Activated CD8-positive, alpha-beta T cell treated with anti-CD3 and anti-CD28 coated beads, Interleukin-2, amount 10 ng/mL, durations not matched to agents 7 days and 5 days (primary cell): Measurements from ENCODE around the gene CCSAP. TPM values are rescaled to one million over a fixed set of nuclear protein-coding genes. Genes with fewer than 3 reads are reported as not detected.

Experiments
- ATAC-seq: fragments of 150-1000 bp; cut with Tn5 transposase; one replicate; pipeline ENCODE4 v1.10.0; 2021; ENCODE audit warnings: moderate library complexity
- CTCF ChIA-PET: fragments of 350-600 bp; sonication (Branson Sonifier 250); formaldehyde crosslinking; loops from one replicate; lab custom pipeline; 2021; ENCODE audit warnings: antibody characterized with exemption; lab: Charles Lee
- POLR2A ChIA-PET: fragments of 350-600 bp; sonication (Branson Sonifier 250); formaldehyde crosslinking; loops from one replicate; lab custom pipeline; 2021; ENCODE audit warnings: antibody characterized with exemption; lab: Charles Lee
- DNase-seq: peaks from one replicate; pipeline ENCODE4 v3.0.0-alpha.2; 2020
- H3K27ac Mint-ChIP-seq: one replicate; pipeline ENCODE4 v1.8.0; 2021; ENCODE audit warnings: mild to moderate bottlenecking, mixed read lengths
- H3K27me3 Mint-ChIP-seq: one replicate; pipeline ENCODE4 v1.8.0; 2021; ENCODE audit warnings: low read depth, mixed read lengths
- H3K36me3 Mint-ChIP-seq: one replicate; pipeline ENCODE4 v1.8.0; 2021; ENCODE audit warnings: low read depth, mixed read lengths
- H3K4me1 Mint-ChIP-seq: one replicate; pipeline ENCODE4 v1.8.0; 2021; ENCODE audit warnings: low read depth, mixed read lengths
- H3K4me3 Mint-ChIP-seq: one replicate; pipeline ENCODE4 v1.8.0; 2021; ENCODE audit warnings: mild to moderate bottlenecking, mixed read lengths
- H3K9me3 Mint-ChIP-seq: one replicate; pipeline ENCODE4 v1.8.0; 2022; ENCODE audit warnings: mixed read lengths; ENCODE audit not compliant: insufficient read depth
- total RNA-seq, 2 experiments: library from RNA; stranded (reverse); gene quantifications; one replicate each; pipeline ENCODE4 v1.2.3, GENCODE V29; 2021

The CCSAP gene
- total RNA-seq, 2 experiments from 2014 or later, result 11.7 to 11.9 TPM

DNA sequence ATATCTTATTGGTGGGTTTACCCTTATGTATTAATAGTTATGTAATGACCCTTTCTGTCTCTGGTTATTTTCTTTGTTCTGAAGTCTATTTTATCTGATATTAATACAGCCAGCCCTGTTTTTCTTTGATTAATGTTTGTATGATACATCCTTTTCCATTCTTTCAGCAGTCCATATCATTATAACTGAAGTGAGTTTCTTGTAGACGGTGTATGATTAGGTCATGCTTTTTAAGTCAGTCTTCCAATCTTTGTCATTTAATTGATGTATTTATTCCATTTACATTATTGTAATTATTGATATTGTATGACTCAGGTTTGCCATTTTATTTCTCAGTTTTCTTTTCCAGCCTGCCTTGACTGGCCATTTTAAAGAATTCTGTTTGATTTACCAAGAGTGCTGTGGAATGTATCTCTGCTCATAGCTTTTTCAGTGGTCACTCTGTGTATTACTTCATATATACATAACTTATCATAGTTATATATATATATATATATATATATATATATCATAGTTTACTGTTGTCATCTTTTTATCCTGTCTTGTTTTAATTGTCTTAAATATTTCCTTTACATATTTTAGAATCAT is 61.4 kb downstream of the CCSAP start:
- H3K36me3 Mint-ChIP-seq, result peaks cover 15% of the 10 kb centered on the region
- H3K27me3 Mint-ChIP-seq, result no peaks in the 10 kb centered on the region
- peaks cover 12% of the 10 kb centered on the region for H3K4me1 Mint-ChIP-seq
- no peak for DNase-seq
- no peak overlapping the region for H3K4me3 Mint-ChIP-seq
- peaks cover 4% of the 10 kb centered on the region for H3K9me3 Mint-ChIP-seq
- H3K27ac Mint-ChIP-seq, result no peak overlapping the region
- ChIA-PET CTCF (no interaction called here), POLR2A (no interaction called here)
- no peak for ATAC-seq

DNA sequence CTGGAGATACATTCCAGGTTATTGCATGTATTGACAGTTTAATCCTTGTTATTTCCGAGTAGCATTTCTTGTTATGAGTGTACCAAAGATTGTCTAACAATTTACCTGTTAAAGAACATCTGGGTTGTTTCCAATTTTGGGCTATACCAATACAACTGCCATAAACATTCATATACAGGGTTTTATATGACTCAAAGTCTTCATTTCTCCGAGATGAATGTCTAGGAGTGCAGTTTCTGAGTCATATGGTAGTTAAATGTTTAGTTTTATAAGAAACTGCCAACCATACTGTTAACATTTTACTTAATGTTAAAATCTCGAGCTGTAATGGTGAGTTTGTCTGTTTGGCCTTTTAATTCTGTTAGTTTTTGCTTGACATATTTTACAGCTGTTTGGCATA is 61.9 kb downstream of the CCSAP start:
- ATAC-seq (no peak), DNase-seq (no peak)
- CTCF ChIA-PET, result no interaction called here
- Mint-ChIP-seq H3K4me3 (no peak overlapping the region), H3K36me3 (peaks cover 15% of the 10 kb centered on the region), H3K27me3 (no peaks in the 10 kb centered on the region), H3K9me3 (peaks cover 4% of the 10 kb centered on the region), H3K4me1 (peaks cover 10% of the 10 kb centered on the region), H3K27ac (no peak overlapping the region)
- POLR2A ChIA-PET, result no interaction called here

DNA sequence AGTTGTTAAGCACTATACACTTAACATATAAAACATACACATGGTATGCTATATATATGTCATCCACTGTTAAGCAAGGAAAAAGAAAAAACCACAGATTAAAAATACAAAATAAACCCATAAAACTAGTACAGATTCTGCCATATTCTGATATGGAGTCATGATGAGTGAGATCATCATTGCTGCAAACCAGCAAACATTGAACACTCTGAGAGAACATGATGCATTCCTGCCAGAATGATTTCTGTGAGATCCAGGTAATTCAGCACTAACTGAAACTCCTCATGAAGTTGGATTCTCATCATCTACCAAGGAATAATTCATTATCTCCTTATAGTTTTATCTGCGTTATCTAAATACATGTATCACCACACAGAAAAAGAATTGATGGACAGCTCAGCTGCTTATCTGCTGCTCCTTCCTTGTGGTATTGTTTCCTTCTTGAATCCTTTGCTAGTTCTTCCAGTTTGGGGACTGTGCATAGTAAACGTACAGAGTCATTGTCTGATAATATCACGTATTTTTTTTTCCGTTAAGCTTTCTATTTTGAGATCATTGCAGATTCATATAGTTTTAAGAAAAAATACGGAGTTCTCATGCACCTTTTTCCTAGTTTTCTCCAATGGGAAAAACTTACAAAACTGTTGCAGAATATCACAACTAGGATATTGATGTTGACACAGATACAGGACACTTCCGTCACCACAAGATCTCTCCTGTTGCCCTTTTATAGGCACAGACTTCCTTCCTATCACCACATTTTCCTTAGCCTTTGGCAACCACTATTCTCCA is 62.6 kb downstream of the CCSAP start:
- Mint-ChIP-seq H3K4me1 (peaks cover 9% of the 10 kb centered on the region), H3K36me3 (peaks cover 18% of the 10 kb centered on the region), H3K27ac (no peak overlapping the region), H3K27me3 (no peaks in the 10 kb centered on the region), H3K9me3 (peaks cover 4% of the 10 kb centered on the region), H3K4me3 (no peak overlapping the region)
- ChIA-PET CTCF (no interaction called here), POLR2A (no interaction called here)
- ATAC-seq, result no peak
- no peak for DNase-seq

DNA sequence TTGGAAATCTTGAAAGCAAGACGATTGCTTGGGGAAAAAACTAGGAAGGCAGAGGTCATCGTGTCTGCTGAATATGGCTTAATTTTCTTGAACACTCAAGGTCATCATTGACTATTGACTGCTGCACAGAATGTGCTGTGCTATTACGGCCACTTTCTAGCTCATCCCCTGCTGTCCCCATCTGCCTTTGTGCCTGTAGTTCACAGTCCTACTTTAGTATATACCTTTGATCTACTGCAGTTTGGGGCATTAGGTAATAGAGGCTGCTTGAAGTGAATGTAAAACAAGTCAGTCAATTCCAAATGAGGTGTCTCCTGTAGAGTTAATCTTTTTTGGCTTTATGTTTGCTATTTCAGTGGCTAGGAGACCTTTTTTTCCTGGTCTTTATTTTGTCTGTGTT is 63.6 kb downstream of the CCSAP start:
- Mint-ChIP-seq H3K4me3 (no peak overlapping the region), H3K4me1 (peaks cover 15% of the 10 kb centered on the region), H3K27ac (no peak overlapping the region), H3K27me3 (no peaks in the 10 kb centered on the region), H3K9me3 (peaks cover 4% of the 10 kb centered on the region), H3K36me3 (peaks cover 21% of the 10 kb centered on the region)
- ChIA-PET CTCF (interaction anchor here (1.2 kb wide), 1 partner anchor 52 kb away, joined by 3 read pairs; no protein-coding TSS in a partner anchor), POLR2A (no interaction called here)
- ATAC-seq (no peak), DNase-seq (no peak)

DNA sequence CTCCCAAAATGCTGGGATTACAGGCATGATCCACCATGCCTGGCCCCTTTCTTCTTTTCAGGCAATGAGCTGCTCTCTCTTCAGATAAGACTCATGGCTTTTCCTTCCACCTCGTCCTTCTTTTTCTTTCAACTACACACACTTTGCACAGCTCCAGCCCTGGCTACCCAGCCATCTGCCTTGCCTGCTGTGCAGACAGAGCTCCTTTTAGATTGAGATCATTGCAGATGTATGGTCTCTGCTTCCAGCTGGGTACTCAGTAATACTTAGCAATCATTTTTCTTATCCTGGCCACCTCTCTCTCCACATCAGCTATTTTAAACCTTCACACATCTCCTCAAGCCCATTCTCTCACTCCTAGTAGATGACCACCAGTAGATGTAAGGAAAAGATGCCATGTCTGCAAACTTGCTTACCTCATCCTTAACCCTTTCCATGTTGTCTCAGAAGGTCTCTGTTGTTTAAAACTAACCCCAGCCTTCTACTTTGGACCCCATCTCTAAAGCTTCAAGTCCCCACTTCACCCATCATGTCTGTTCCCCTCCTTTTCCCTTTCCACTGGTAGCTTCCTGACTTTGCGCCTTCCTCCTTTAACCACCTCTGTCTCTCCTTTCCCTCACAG is 64.6 kb downstream of the CCSAP start:
- Mint-ChIP-seq H3K27me3 (no peaks in the 10 kb centered on the region), H3K9me3 (peaks cover 4% of the 10 kb centered on the region)
- no peak for ATAC-seq

DNA sequence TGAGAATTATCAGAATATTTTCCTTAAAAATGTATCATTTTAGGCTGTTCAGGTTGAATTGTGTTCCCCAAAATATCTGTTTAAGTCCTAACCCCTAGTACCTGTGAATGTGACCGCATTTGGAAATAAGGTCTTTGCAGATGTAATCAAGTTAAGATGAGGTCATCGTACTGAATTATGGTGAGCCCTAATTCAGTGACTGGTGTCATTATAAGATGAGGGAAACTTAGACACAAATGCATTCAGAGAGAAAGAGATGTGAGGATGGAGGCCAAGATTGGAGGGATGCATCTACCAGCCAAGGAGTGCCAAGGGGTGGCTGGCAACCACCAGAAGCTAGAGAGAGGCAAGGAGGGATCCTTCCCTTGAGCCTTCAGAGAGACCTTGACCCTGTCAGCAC is 67.8 kb downstream of the CCSAP start:
- ChIA-PET POLR2A (interaction anchor here (0.8 kb wide), 1 partner anchor 17 kb away, joined by 3 read pairs; no protein-coding TSS in a partner anchor), CTCF (no interaction called here)
- no peak overlapping the region for H3K27ac Mint-ChIP-seq
- no peaks in the 10 kb centered on the region for H3K9me3 Mint-ChIP-seq
- peaks cover 22% of the 10 kb centered on the region for H3K36me3 Mint-ChIP-seq
- ATAC-seq (no peak), DNase-seq (no peak)
- peaks cover 24% of the 10 kb centered on the region for H3K4me1 Mint-ChIP-seq
- H3K27me3 Mint-ChIP-seq, result no peaks in the 10 kb centered on the region
- H3K4me3 Mint-ChIP-seq, result no peak overlapping the region

More for the DNA sequence above, 64.6 kb downstream of the CCSAP start:
- Mint-ChIP-seq H3K4me3 (no peak overlapping the region), H3K4me1 (peaks cover 16% of the 10 kb centered on the region), H3K36me3 (peaks cover 21% of the 10 kb centered on the region), H3K27ac (no peak overlapping the region)
- DNase-seq, result no peak
- POLR2A ChIA-PET, result no interaction called here
- CTCF ChIA-PET, result interaction anchor here (0.8 to 1.2 kb wide), 3 partner anchors 37 to 204 kb away, joined by 3 read pairs; no protein-coding TSS in a partner anchor

DNA sequence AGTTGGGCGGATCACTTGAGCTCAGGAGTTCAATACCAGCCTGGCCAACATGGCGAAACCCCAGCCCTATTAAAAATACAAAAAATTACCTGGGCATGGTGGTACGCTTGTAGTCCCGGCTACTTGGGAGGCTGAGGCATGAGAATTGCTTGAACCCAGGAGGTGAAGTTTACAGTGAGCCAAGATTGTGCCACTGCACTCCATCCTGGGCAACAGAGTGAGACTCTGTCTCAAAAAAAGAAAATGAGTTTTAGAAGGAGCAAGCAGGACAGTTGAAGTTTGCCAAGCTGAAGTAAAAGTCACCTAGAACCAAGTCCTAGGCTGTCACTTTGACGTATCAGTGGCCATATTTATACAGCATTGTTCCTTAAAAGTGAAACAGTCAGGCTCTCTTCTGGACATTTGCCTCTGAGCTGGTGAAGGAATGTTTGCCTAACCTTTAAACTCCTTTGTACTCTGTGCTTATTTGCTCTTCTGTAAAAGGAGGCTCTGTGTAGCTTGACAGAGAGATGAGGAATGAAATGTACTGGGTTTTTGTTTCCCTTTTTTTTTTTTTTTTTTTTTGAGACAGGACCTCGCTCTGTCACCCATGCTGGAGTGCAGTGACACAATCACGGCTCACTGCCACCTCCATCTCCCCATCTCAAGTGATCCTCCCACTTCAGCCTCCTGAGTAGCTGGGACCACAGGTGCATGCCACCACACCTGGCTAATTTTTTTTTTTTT is 69.2 kb downstream of the CCSAP start:
- Mint-ChIP-seq H3K27me3 (no peaks in the 10 kb centered on the region), H3K9me3 (no peaks in the 10 kb centered on the region), H3K4me3 (no peak overlapping the region), H3K4me1 (peaks cover 24% of the 10 kb centered on the region), H3K27ac (no peak overlapping the region), H3K36me3 (peaks cover 22% of the 10 kb centered on the region)
- CTCF ChIA-PET, result interaction anchor here (1.0 to 2.2 kb wide), 2 partner anchors 12 to 18 kb away, joined by 3 to 6 read pairs; no protein-coding TSS in a partner anchor
- no peak for DNase-seq
- ATAC-seq, result no peak
- POLR2A ChIA-PET, result no interaction called here

DNA sequence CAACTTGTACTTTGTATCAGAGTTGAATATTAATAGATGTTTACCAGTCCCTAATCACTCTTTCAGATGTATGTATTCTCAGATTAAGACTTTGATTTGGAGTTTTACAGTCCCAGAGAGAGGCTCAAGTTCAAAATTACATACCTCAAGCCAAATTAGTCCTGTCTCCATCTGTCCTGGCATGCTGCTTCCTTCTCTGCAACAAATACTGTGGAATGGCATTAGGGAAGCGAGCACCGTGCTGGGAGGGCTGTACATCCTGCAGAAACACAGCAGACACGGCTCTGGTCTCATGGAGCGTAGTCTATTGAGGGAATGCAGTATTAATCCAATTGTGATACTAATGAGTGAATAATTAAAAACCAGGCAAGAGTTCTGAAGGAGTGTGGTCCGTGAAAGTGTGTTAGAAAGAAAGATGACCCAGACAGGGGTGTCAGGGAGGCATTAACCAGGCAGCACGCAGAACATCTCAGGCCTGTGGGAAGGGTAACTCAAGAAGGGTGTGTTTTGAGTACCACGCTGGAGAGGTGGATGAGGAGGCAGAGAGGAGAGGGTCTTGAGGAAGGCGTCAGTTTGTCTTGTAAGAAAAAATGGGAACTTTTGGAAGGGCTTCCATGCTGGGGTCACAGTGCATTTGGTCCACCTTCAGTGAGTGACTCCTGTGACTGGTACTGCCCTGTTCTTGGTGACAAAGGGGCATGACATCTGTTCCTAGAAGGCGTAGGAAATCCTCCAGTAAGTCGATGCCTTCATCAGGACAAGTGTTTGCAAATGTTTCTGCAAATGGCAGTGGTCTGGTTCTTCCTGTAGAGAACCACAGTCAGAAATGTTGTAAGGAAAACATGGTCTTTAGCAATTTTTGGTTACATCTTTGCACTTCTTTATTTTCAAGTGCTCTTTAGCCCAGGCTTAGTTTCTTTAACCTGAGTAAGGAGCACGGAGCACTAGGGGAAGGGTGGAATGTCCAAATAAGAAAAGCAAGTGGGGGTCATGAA is 70.4 kb downstream of the CCSAP start:
- peaks cover 24% of the 10 kb centered on the region for H3K4me1 Mint-ChIP-seq
- POLR2A ChIA-PET, result interaction anchor here (0.5 to 1.1 kb wide), 3 partner anchors 16 to 70 kb away, joined by 3 to 4 read pairs (median 3); no protein-coding TSS in a partner anchor
- CTCF ChIA-PET, result interaction anchor here (1.0 to 2.2 kb wide), 2 partner anchors 17 to 210 kb away, joined by 3 to 6 read pairs; no protein-coding TSS in a partner anchor
- no peaks in the 10 kb centered on the region for H3K27me3 Mint-ChIP-seq
- DNase-seq (no peak), ATAC-seq (no peak)
- H3K4me3 Mint-ChIP-seq, result peak overlapping the region; percentile 84
- peak overlapping the region; percentile 86 for H3K27ac Mint-ChIP-seq
- peaks cover 22% of the 10 kb centered on the region for H3K36me3 Mint-ChIP-seq
- no peaks in the 10 kb centered on the region for H3K9me3 Mint-ChIP-seq

DNA sequence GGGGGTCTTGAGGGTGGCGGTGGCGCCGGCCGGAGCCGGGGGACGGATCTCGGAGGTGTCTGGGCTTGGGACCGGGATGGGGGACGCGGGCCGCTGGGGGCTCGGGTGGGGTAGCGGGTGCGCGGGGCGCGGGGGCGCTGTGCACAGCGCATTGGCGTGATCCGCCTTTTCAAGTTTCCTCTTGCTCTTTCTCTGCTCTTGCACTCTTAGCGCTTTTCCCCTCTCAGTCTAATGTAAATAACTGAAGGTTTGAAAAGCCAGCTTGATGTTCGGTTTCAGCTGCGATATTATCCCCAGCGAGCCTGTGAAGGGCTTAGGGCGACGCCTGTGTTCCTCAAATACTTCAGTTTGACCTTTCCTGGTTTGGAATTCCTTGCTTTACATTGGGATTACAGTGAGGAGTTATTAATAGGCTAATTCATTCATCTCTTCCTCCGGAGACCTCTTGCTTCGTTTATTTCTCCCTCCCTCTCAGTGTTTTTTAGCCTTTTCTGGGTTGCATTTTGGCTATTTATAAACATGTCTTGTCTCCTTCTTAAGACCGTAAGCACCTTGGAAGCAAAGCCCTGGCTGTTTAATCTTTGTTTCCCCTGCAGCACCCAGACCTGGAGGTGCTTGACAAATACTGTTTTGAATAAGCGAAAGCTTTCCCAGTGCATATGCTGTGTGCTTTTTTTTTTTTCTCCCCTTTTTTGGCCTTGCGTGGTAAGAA is 71.2 kb downstream of the CCSAP start:
- ChIA-PET POLR2A (interaction anchor here (0.5 to 1.1 kb wide), 3 partner anchors 16 to 70 kb away, joined by 3 to 4 read pairs (median 3); no protein-coding TSS in a partner anchor), CTCF (interaction anchor here (1.0 kb wide), 1 partner anchor 211 kb away, joined by 3 read pairs; no protein-coding TSS in a partner anchor)
- Mint-ChIP-seq H3K27me3 (no peaks in the 10 kb centered on the region), H3K27ac (peak overlapping the region; percentile 86), H3K4me1 (peaks cover 29% of the 10 kb centered on the region), H3K4me3 (peak overlapping the region; percentile 84), H3K9me3 (no peaks in the 10 kb centered on the region), H3K36me3 (peaks cover 22% of the 10 kb centered on the region)
- DNase-seq (peak; percentile 55), ATAC-seq (peak; percentile 77)
